H1 (cell line): ENCODE results near the gene UTP15. TPM values are rescaled to one million over a fixed set of nuclear protein-coding genes. Genes with fewer than 3 reads are reported as not detected.

Source experiments
- CTCF ChIA-PET: fragments of 300-600 bp; sonication (Branson Sonifier 250); formaldehyde crosslinking; loops from one replicate; lab custom pipeline; 2021; ENCODE audit not compliant: partially characterized antibody; lab: Charles Lee
- POLR2A ChIA-PET: fragments of 300-600 bp; sonication (Branson Sonifier 250); formaldehyde crosslinking; loops from one replicate; lab custom pipeline; 2021; ENCODE audit warnings: inconsistent platforms; ENCODE audit not compliant: partially characterized antibody; lab: Charles Lee
- DNase-seq, 2 experiments: peaks; one replicate each; pipeline versions ENCODE4 v3.0.0 to v3.0.0-alpha.2; 2010 to 2022; ENCODE audit warnings: low spot score in 2 of 2, low read depth in 1 of 2, mixed read lengths in 1 of 2
- FAIRE-seq: peaks from 2 replicates; lab custom pipeline; 2011; peaks lifted over from hg19 to GRCh38; lab: Jason Lieb, UNC
- H2AFZ ChIP-seq: 2 replicates; pipeline ENCODE4 v1.8.1; 2012; ENCODE audit warnings: low read length, inconsistent platforms
- H2AK5ac ChIP-seq: 2 replicates; pipeline ENCODE4 v1.6.1; 2013; ENCODE audit warnings: low read depth, low read length
- H2BK120ac ChIP-seq: replicated peaks from 2 replicates; pipeline ENCODE3; 2013; ENCODE audit warnings: low read depth, low read length, inconsistent platforms
- H2BK12ac ChIP-seq: 2 replicates; pipeline ENCODE4 v1.6.1; 2013; ENCODE audit warnings: low read depth, low read length
- H2BK15ac ChIP-seq: 2 replicates; pipeline ENCODE4 v1.6.1; 2013; ENCODE audit warnings: low read length
- H2BK20ac ChIP-seq: 2 replicates; pipeline ENCODE4 v1.6.1; 2013; ENCODE audit warnings: low read length
- H2BK5ac ChIP-seq: 2 replicates; pipeline ENCODE4 v1.6.1; 2013; ENCODE audit warnings: low read depth, low read length
- H3K14ac ChIP-seq: 2 replicates; pipeline ENCODE4 v1.6.1; 2013; ENCODE audit warnings: inconsistent platforms; ENCODE audit not compliant: insufficient read length
- H3K18ac ChIP-seq: 2 replicates; pipeline ENCODE4 v1.6.1; 2013; ENCODE audit warnings: low read length; ENCODE audit errors: extremely low read depth
- H3K23ac ChIP-seq: 2 replicates; pipeline ENCODE4 v1.6.1; 2013; ENCODE audit warnings: inconsistent platforms; ENCODE audit not compliant: insufficient read length
- H3K23me2 ChIP-seq: 2 replicates; pipeline ENCODE4 v1.6.1; 2013; ENCODE audit warnings: low read depth, low read length
- H3K27ac ChIP-seq: 2 replicates; pipeline ENCODE4 v1.6.1; 2011; ENCODE audit warnings: low read depth, low read length, inconsistent platforms
- H3K27me3 ChIP-seq, 4 experiments: replicated peaks in 1 of 4; 1 replicate in 1 of 4; 2 replicates in 3 of 4; pipeline versions ENCODE4 v1.6.1 to v1.8.1; 2011 to 2013; ENCODE audit warnings: low read length in 3 of 4, mild to moderate bottlenecking in 3 of 4, inconsistent platforms in 2 of 4, mixed read lengths in 2 of 4, moderate library complexity in 1 of 4; ENCODE audit not compliant: control insufficient read depth in 3 of 4, insufficient read depth in 3 of 4; ENCODE audit errors: extremely low read depth in 1 of 4
- H3K36me3 ChIP-seq, 4 experiments: 2 replicates each; pipeline versions ENCODE4 v1.6.1 to v1.8.1; 2011 to 2013; ENCODE audit warnings: mild to moderate bottlenecking in 4 of 4, low read length in 3 of 4, moderate library complexity in 2 of 4, control low read depth in 1 of 4, inconsistent platforms in 1 of 4; ENCODE audit not compliant: insufficient read depth in 4 of 4, control insufficient read depth in 2 of 4
- H3K4ac ChIP-seq: replicated peaks from 2 replicates; pipeline ENCODE3; 2013; ENCODE audit warnings: low read length, low read depth, mixed read lengths, inconsistent platforms; ENCODE audit not compliant: insufficient read length
- H3K4me1 ChIP-seq, 4 experiments: replicated peaks in 1 of 4; 1 replicate in 1 of 4; 2 replicates in 3 of 4; pipeline versions ENCODE4 v1.6.1 to v1.8.1; 2011 to 2013; ENCODE audit warnings: low read length in 3 of 4, inconsistent platforms in 2 of 4, mixed read lengths in 1 of 4; ENCODE audit not compliant: insufficient read depth in 4 of 4, control insufficient read depth in 3 of 4
- H3K4me2 ChIP-seq, 2 experiments: 2 replicates each; pipeline versions ENCODE4 v1.6.1 to v1.8.1; 2011 to 2013; ENCODE audit warnings: low read depth in 2 of 2, low read length in 2 of 2, control low read depth in 1 of 2, inconsistent platforms in 1 of 2, mild to moderate bottlenecking in 1 of 2; ENCODE audit not compliant: insufficient read depth in 1 of 2
- H3K4me3 ChIP-seq, 4 experiments: fragments of 200-600, 300-600 bp in 1 of 4; sonication (generic), shearing (Covaris generic), sonication (Bioruptor Twin) in 1 of 4; 2 replicates each; pipeline versions ENCODE4 v1.5.1 to v1.8.1; 2011 to 2016; ENCODE audit warnings: low read length in 4 of 4, low read depth in 3 of 4, control low read depth in 2 of 4, inconsistent platforms in 2 of 4, mild to moderate bottlenecking in 2 of 4, mixed read lengths in 1 of 4, moderate library complexity in 1 of 4; ENCODE audit not compliant: insufficient read depth in 2 of 4; ENCODE audit errors: extremely low read depth in 1 of 4
- H3K56ac ChIP-seq: replicated peaks from 2 replicates; pipeline ENCODE3; 2013; ENCODE audit warnings: low read depth, mild to moderate bottlenecking, mixed read lengths, low read length, inconsistent platforms; ENCODE audit not compliant: insufficient read length
- H3K79me1 ChIP-seq: 2 replicates; pipeline ENCODE4 v1.6.1; 2013; ENCODE audit warnings: low read depth, low read length, control low read depth
- H3K79me2 ChIP-seq, 2 experiments: 2 replicates each; pipeline versions ENCODE4 v1.6.1 to v1.8.1; 2012 to 2013; ENCODE audit warnings: low read length in 2 of 2, mild to moderate bottlenecking in 2 of 2, inconsistent platforms in 1 of 2; ENCODE audit not compliant: insufficient read depth in 2 of 2, control insufficient read depth in 1 of 2
- H3K9ac ChIP-seq, 4 experiments: replicated peaks in 1 of 4; 1 replicate in 1 of 4; 2 replicates in 3 of 4; pipeline versions ENCODE4 v1.6.1 to v1.8.1; 2011 to 2013; ENCODE audit warnings: low read depth in 3 of 4, low read length in 3 of 4, control low read depth in 2 of 4, mild to moderate bottlenecking in 2 of 4, moderate library complexity in 2 of 4, inconsistent platforms in 1 of 4; ENCODE audit errors: extremely low read depth in 1 of 4
- H3K9me3 ChIP-seq, 2 experiments: 2 replicates each; pipeline versions ENCODE4 v1.6.1 to v1.8.1; 2012 to 2013; ENCODE audit warnings: mild to moderate bottlenecking in 2 of 2, moderate library complexity in 2 of 2, control low read depth in 1 of 2, inconsistent platforms in 1 of 2, low read depth in 1 of 2, low read length in 1 of 2, mixed read lengths in 1 of 2; ENCODE audit not compliant: insufficient read depth in 2 of 2
- H4K20me1 ChIP-seq, 2 experiments: replicated peaks in 1 of 2; 2 replicates each; pipeline versions ENCODE3 to v1.8.1; 2011 to 2013; ENCODE audit warnings: inconsistent platforms in 2 of 2, low read length in 2 of 2, mild to moderate bottlenecking in 1 of 2; ENCODE audit not compliant: insufficient read depth in 2 of 2, control insufficient read depth in 1 of 2
- H4K5ac ChIP-seq: 2 replicates; pipeline ENCODE4 v1.6.1; 2013; ENCODE audit warnings: low read length, low read depth, mixed read lengths, inconsistent platforms; ENCODE audit not compliant: insufficient read length
- H4K8ac ChIP-seq: 2 replicates; pipeline ENCODE4 v1.8.0; 2013; ENCODE audit warnings: mild to moderate bottlenecking, moderate library complexity, low read length, inconsistent platforms; ENCODE audit not compliant: insufficient read depth; ENCODE audit errors: extremely low read depth
- H4K91ac ChIP-seq: replicated peaks from 2 replicates; pipeline ENCODE3; 2013; ENCODE audit warnings: low read length, mixed read lengths, inconsistent platforms; ENCODE audit not compliant: insufficient read length
- ASH2L ChIP-seq: fragments of 200-600, 300-600 bp; sonication (generic); IDR thresholded peaks from one replicate; pipeline ENCODE4 v1.7.1; 2017; ENCODE audit warnings: low read length
- BRCA1 ChIP-seq: IDR thresholded peaks from 2 replicates; pipeline ENCODE4 v1.6.1; 2012; ENCODE audit warnings: low read depth, low read length, improper control_type of control experiment
- CHD1 ChIP-seq: IDR thresholded peaks from 2 replicates; pipeline ENCODE4 v1.6.1; 2012; ENCODE audit warnings: low read depth, low read length, improper control_type of control experiment
- GTF2F1 ChIP-seq: IDR thresholded peaks from 2 replicates; pipeline ENCODE4 v1.6.1; 2012; ENCODE audit warnings: low read depth, low read length, improper control_type of control experiment, borderline replicate concordance
- KDM1A ChIP-seq: fragments of 200-600, 300-600 bp; sonication (generic); IDR thresholded peaks from 2 replicates; pipeline ENCODE4 v1.7.1; 2016; ENCODE audit warnings: mild to moderate bottlenecking, low read length, borderline replicate concordance
- NANOG ChIP-seq: IDR thresholded peaks from 2 replicates; pipeline ENCODE4 v1.6.1; 2011; ENCODE audit warnings: low read length, low read depth, mild to moderate bottlenecking, inconsistent platforms; ENCODE audit not compliant: insufficient read depth, poor library complexity, severe bottlenecking
- POLR2A ChIP-seq, 2 experiments: IDR thresholded peaks; 1 replicate in 1 of 2; 2 replicates in 1 of 2; pipeline ENCODE4 v1.6.1; 2011; ENCODE audit warnings: low read depth in 2 of 2, low read length in 2 of 2, mild to moderate bottlenecking in 2 of 2; ENCODE audit errors: control extremely low read depth in 1 of 2
- RAD21 ChIP-seq, 2 experiments: IDR thresholded peaks in 1 of 2; conservative IDR thresholded peaks in 1 of 2; 2 replicates each; pipeline ENCODE4 v1.6.1; 2011; ENCODE audit warnings: low read depth in 2 of 2, low read length in 2 of 2, improper control_type of control experiment in 1 of 2, inconsistent platforms in 1 of 2, mild to moderate bottlenecking in 1 of 2, moderate library complexity in 1 of 2
- SAP30 ChIP-seq: fragments of 300-600 bp; sonication (generic); IDR thresholded peaks from 2 replicates; pipeline ENCODE4 v1.7.1; 2012; ENCODE audit warnings: low read length, moderate library complexity, mild to moderate bottlenecking, inconsistent platforms; ENCODE audit not compliant: insufficient read depth, insufficient replicate concordance
- TCF12 ChIP-seq: IDR thresholded peaks from 2 replicates; pipeline ENCODE4 v1.6.1; 2011; ENCODE audit warnings: low read depth, mild to moderate bottlenecking, low read length
- WGBS, 2 experiments: shearing (Covaris generic) in 1 of 2; methylation state at CpG; one replicate each; pipeline versions ENCODE4 v1.1.6 to v1.1.7; 2013 to 2015; ENCODE audit warnings: low lambda C conversion rate in 2 of 2, mixed read lengths in 2 of 2, inconsistent platforms in 1 of 2, low coverage in 1 of 2, missing lambda C conversion rate in 1 of 2; ENCODE audit not compliant: insufficient replicate concordance in 2 of 2, insufficient coverage in 1 of 2, insufficient read length in 1 of 2; ENCODE audit errors: extremely low coverage in 1 of 2, missing lambda C conversion rate in 1 of 2; 5-methylcytosine and 5-hydroxymethylcytosine counted together
- polyA plus RNA-seq, 7 experiments: library from polyadenylated mRNA; depleted of rRNA in 3 of 7; stranded (reverse) in 5 of 7; unstranded in 2 of 7; fragments of >200 nt in 5 of 7; fragments of 200-250 nt in 2 of 7; gene quantifications; 1 replicate in 5 of 7; 2 replicates in 1 of 7; 4 replicates in 1 of 7; pipeline versions ENCODE4 v1.2.1 to v1.2.3, GENCODE V29; 2011 to 2013; ENCODE audit warnings: missing spikeins in 2 of 7, mixed read lengths in 2 of 7
- total RNA-seq: library from RNA; stranded (reverse); fragmentation: NEBNext Ultra II Directional; extraction: Animal tissue kit (Norgen Biotek cat#: 25700); gene quantifications from 2 replicates; pipeline ENCODE4 v1.2.1, GENCODE V29; 2021
- TF ChIP-seq, protein P1 (sequence below): IDR thresholded peaks from 2 replicates; pipeline ENCODE4 v1.6.1; 2012; ENCODE audit warnings: low read length, inconsistent platforms
- TF ChIP-seq, protein P2 (sequence below): IDR thresholded peaks from 2 replicates; pipeline ENCODE4 v1.6.1; 2012; ENCODE audit warnings: inconsistent platforms

The UTP15 gene
- total and polyA plus RNA-seq, 2 of the 8 experiments (the other 6 are each of a cell fraction or from before 2014, with no cell fraction given), result 14.3 to 33.6 TPM

DNA sequence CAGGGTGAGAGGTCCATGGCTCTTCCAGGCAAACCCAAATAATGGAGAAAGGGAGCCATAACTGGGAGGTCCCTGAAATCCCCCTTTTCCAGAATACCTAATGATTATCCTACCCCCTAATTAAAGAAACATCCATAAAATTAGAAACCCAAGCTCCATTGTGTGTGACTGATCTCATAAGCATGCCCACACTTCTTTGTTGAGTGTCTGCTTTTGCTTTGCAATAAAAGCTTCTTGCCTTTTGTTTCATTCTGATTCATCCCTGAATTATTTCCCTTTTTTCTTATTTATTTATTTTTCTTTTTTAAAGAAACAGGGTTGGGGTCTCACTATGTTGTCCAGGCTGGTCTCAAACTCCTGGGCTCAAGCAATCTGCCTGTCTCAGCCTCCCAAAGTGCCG, 34.2 kb upstream of the UTP15 start:
- H3K18ac ChIP-seq, result no peak overlapping the region
- H3K14ac ChIP-seq, result no peak overlapping the region
- POLR2A ChIA-PET, result interaction anchor here (1.7 kb wide), 1 partner anchor 16 kb away, joined by 4 read pairs; no protein-coding TSS in a partner anchor
- H4K5ac ChIP-seq, result no peak overlapping the region
- H2AFZ ChIP-seq, result no peak overlapping the region
- 0 out of 7 replicates have a peak, but pooled peaks cover 0 to 4% (median 0%) of the 10 kb centered on the region in 4 experiments for H3K4me1 ChIP-seq
- no peak overlapping the region for H2BK120ac ChIP-seq
- H3K23ac ChIP-seq, result no peak overlapping the region
- no peak overlapping the region for H3K9ac ChIP-seq
- H2BK15ac ChIP-seq, result no peak overlapping the region
- no peaks in the 10 kb centered on the region for H3K79me1 ChIP-seq
- H3K23me2 ChIP-seq, result no peaks in the 10 kb centered on the region; the same call in 1 of the 2 replicates
- no peak overlapping the region for H2BK12ac ChIP-seq
- no peak overlapping the region for H3K27ac ChIP-seq
- H2BK5ac ChIP-seq, result no peak overlapping the region
- no peak overlapping the region for H3K56ac ChIP-seq
- no peak overlapping the region for H3K4me2 ChIP-seq
- FAIRE-seq, result no peak
- H4K91ac ChIP-seq, result no peak overlapping the region
- no peak for DNase-seq
- 85% methylated on average over 1 of the region's 1 CpG; no CpG with 5 or more reads in 1 of the 2 experiments for WGBS, 2 experiments
- H3K27me3 ChIP-seq, result no peaks in the 10 kb centered on the region
- no peak overlapping the region for H4K8ac ChIP-seq
- no peaks in the 10 kb centered on the region for H3K36me3 ChIP-seq
- no peak overlapping the region for H2AK5ac ChIP-seq
- H3K4me3 ChIP-seq, result no peak overlapping the region
- H4K20me1 ChIP-seq, result no peaks in the 10 kb centered on the region
- H3K9me3 ChIP-seq, result peaks cover 4 to 9% of the 10 kb centered on the region in 2 experiments
- CTCF ChIA-PET, result interaction anchor here (1.0 to 2.0 kb wide), 2 partner anchors 11 to 14 kb away, joined by 4 to 10 read pairs; no protein-coding TSS in a partner anchor
- no peak overlapping the region for H2BK20ac ChIP-seq
- H3K79me2 ChIP-seq, result no peaks in the 10 kb centered on the region
- no peak overlapping the region for H3K4ac ChIP-seq
- TF ChIP-seq TCF12 (no peak), GTF2F1 (no peak), RAD21 (IDR thresholded peaks at IDR 0.05 in 1 of 2, conservative IDR thresholded peaks at IDR 0.05 in 1 of 2; ENCODE audit: low read depth in 2 of 2, low read length in 2 of 2) (no peak), CHD1 (no peak), KDM1A (no peak), ASH2L (no peak), NANOG (no peak), SAP30 (no peak), BRCA1 (no peak), POLR2A (IDR thresholded peaks at IDR 0.05; ENCODE audit: control extremely low read depth in 1 of 2, low read depth in 2 of 2, low read length in 2 of 2) (no peak)
- TF ChIP-seq, protein P1, sequence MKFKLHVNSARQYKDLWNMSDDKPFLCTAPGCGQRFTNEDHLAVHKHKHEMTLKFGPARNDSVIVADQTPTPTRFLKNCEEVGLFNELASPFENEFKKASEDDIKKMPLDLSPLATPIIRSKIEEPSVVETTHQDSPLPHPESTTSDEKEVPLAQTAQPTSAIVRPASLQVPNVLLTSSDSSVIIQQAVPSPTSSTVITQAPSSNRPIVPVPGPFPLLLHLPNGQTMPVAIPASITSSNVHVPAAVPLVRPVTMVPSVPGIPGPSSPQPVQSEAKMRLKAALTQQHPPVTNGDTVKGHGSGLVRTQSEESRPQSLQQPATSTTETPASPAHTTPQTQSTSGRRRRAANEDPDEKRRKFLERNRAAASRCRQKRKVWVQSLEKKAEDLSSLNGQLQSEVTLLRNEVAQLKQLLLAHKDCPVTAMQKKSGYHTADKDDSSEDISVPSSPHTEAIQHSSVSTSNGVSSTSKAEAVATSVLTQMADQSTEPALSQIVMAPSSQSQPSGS, result no peak
- TF ChIP-seq, protein P2, sequence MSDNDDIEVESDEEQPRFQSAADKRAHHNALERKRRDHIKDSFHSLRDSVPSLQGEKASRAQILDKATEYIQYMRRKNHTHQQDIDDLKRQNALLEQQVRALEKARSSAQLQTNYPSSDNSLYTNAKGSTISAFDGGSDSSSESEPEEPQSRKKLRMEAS, result no peak
